GM12892 (cell line): Measurements from ENCODE around the gene F2RL3.

Source experiments
- POLR2A ChIP-seq: IDR thresholded peaks from 2 replicates; pipeline ENCODE4 v1.6.1; 2011; ENCODE audit warnings: low read depth, low read length, control low read depth
- POLR2AphosphoS5 ChIP-seq: IDR thresholded peaks from 2 replicates; pipeline ENCODE4 v1.6.1; 2011; ENCODE audit warnings: low read depth, low read length, control low read depth
- TAF1 ChIP-seq: IDR thresholded peaks from 2 replicates; pipeline ENCODE4 v1.6.1; 2011; ENCODE audit warnings: low read depth, mild to moderate bottlenecking, control low read depth, low read length, borderline replicate concordance

- TF ChIP-seq TAF1 = no peak
- no peak for TF ChIP-seq POLR2A
- TF ChIP-seq POLR2AphosphoS5 = no peak
These were observed 27.0 kb upstream of the F2RL3 start for GRCh38 chr19:16861834-16862233.
